Measurements from ENCODE around the gene EPB41L1.

EPB41L1 gene

GRCh38 chr20:36154700-36155628 lies at the start of gene EPB41L1:
Gene EPB41L1 (plus strand): TSS chr20:36154740. CDS start chr20:36173778, 19,038 bp downstream.
- no peak for TF ChIP-seq CTCF (IDR thresholded peaks at IDR 0.05; ENCODE audit: control insufficient read depth, extremely low read depth, insufficient read depth)
- H3K4me3 ChIP-seq (ENCODE audit: low read depth, low read length) = peak within 1 kb of the TSS; percentile 69
- no peak for DNase-seq (ENCODE audit: low read depth)

- no peak for DNase-seq (ENCODE audit: low read depth)
- no peak for TF ChIP-seq CTCF (IDR thresholded peaks at IDR 0.05; ENCODE audit: control insufficient read depth, extremely low read depth, insufficient read depth)
- H3K4me3 ChIP-seq (ENCODE audit: low read depth, low read length) = no peak overlapping the region
These were observed 49.7 kb upstream of the EPB41L1 start for GRCh38 chr20:36104856-36105255.

- DNase-seq (ENCODE audit: low read depth) = no peak
- TF ChIP-seq CTCF (IDR thresholded peaks at IDR 0.05; ENCODE audit: control insufficient read depth, extremely low read depth, insufficient read depth) = no peak
- H3K4me3 ChIP-seq (ENCODE audit: low read depth, low read length) = no peak overlapping the region
These were observed 48.8 kb upstream of the EPB41L1 start for GRCh38 chr20:36105711-36106226.

GRCh38 chr20:36106606-36107005 lies 47.9 kb upstream of the EPB41L1 start:
- TF ChIP-seq CTCF (IDR thresholded peaks at IDR 0.05; ENCODE audit: control insufficient read depth, extremely low read depth, insufficient read depth) = no peak
- no peak overlapping the region for H3K4me3 ChIP-seq (ENCODE audit: low read depth, low read length)
- DNase-seq (ENCODE audit: low read depth) = no peak

- no peak for DNase-seq (ENCODE audit: low read depth)
- no peak for TF ChIP-seq CTCF (IDR thresholded peaks at IDR 0.05; ENCODE audit: control insufficient read depth, extremely low read depth, insufficient read depth)
- H3K4me3 ChIP-seq (ENCODE audit: low read depth, low read length) = no peak overlapping the region
These were observed 46.7 kb upstream of the EPB41L1 start for GRCh38 chr20:36107881-36108280.

GRCh38 chr20:36109251-36109947 lies 45.1 kb upstream of the EPB41L1 start:
- no peak overlapping the region for H3K4me3 ChIP-seq (ENCODE audit: low read depth, low read length)
- DNase-seq (ENCODE audit: low read depth) = no peak
- no peak for TF ChIP-seq CTCF (IDR thresholded peaks at IDR 0.05; ENCODE audit: control insufficient read depth, extremely low read depth, insufficient read depth)

Measured in LNCaP clone FGC (cell line).